ENCODE measurements around the gene KRAS. TPM values are rescaled to one million over a fixed set of nuclear protein-coding genes. Genes with fewer than 3 reads are reported as not detected.

Gene KRAS
- total and polyA plus RNA-seq, 2 donors (not counting 3 experiments of a cell fraction or from before 2014, with no cell fraction given), result 9.1 to 22.8 TPM

GRCh38 chr12:25186038-25186787 is 64.5 kb downstream of the KRAS start:
- Histone ChIP-seq H4K20me1 (replicated peaks; ENCODE audit: control insufficient read depth, extremely low read depth, insufficient read depth, low read length) (no peaks in the 10 kb centered on the region), H3K27me3 (ENCODE audit: control insufficient read depth in 2 of 2, insufficient read depth in 2 of 2, low read length in 2 of 2) (peaks cover 2 to 6% of the 10 kb centered on the region in 2 experiments), H3K4me3 (replicated peaks in 1 of 3; ENCODE audit: insufficient read depth in 1 of 3, low read depth in 1 of 3, low read length in 3 of 3) (no peak overlapping the region), H3K9ac (replicated peaks; ENCODE audit: extremely low read depth, insufficient read depth, low read length) (no peak overlapping the region), H3K79me2 (ENCODE audit: control insufficient read depth, insufficient read depth, low read length) (no peaks in the 10 kb centered on the region), H3K27ac (ENCODE audit: insufficient read depth, low read depth, low read length) (no peak overlapping the region), H3K36me3 (ENCODE audit: control insufficient read depth in 2 of 2, extremely low read depth in 1 of 2, insufficient read depth in 2 of 2, low read length in 2 of 2) (no peaks in the 10 kb centered on the region), H3K4me2 (ENCODE audit: insufficient read depth, low read length) (no peak overlapping the region), H3K9me3 (replicated peaks; ENCODE audit: control insufficient read depth, insufficient read depth, low read length) (no peaks in the 10 kb centered on the region), H3K9me1 (replicated peaks; ENCODE audit: control insufficient read depth, extremely low read depth, insufficient read depth, low read length) (no peaks in the 10 kb centered on the region), H2AFZ (ENCODE audit: low read depth, low read length) (no peak overlapping the region), H3K4me1 (ENCODE audit: control insufficient read depth, extremely low read depth, insufficient read depth, low read length) (no peaks in the 10 kb centered on the region)
- no TSS peak for BruUV-seq (replicated peaks)
- ChIA-PET POLR2A (interaction anchor here (0.7 kb wide), 1 partner anchor 9 kb away, joined by 3 read pairs; the partner anchor contains the start of genes DNAI7 and ETFRF1), CTCF (interaction anchor here (0.5 kb wide), 1 partner anchor 31 kb away, joined by 3 read pairs; no protein-coding TSS in a partner anchor)
- TF ChIP-seq MAX (IDR thresholded peaks at IDR 0.05; ENCODE audit: insufficient read depth, insufficient read length), result no peak
- DNase-seq (ENCODE audit: low read depth, low spot score) (no peak), FAIRE-seq (no peak)
- dilution Hi-C loops (cut with MboI; ENCODE audit: extremely low pct_ligation_motif_present, low sequenced_read_pairs) (no loop called here), intact Hi-C loops (cut with micrococcal nuclease) (no loop called here)

GRCh38 chr12:25184132-25184531 is 66.6 kb downstream of the KRAS start:
- Histone ChIP-seq H3K4me1 (ENCODE audit: control insufficient read depth, extremely low read depth, insufficient read depth, low read length) (no peaks in the 10 kb centered on the region), H3K9me3 (replicated peaks; ENCODE audit: control insufficient read depth, insufficient read depth, low read length) (no peaks in the 10 kb centered on the region), H3K27me3 (ENCODE audit: control insufficient read depth in 2 of 2, insufficient read depth in 2 of 2, low read length in 2 of 2) (peaks cover 2 to 6% of the 10 kb centered on the region in 2 experiments), H3K4me2 (ENCODE audit: insufficient read depth, low read length) (no peak overlapping the region), H3K27ac (ENCODE audit: insufficient read depth, low read depth, low read length) (no peak overlapping the region), H2AFZ (ENCODE audit: low read depth, low read length) (no peak overlapping the region), H3K4me3 (replicated peaks in 1 of 3; ENCODE audit: insufficient read depth in 1 of 3, low read depth in 1 of 3, low read length in 3 of 3) (no peak overlapping the region), H3K9ac (replicated peaks; ENCODE audit: extremely low read depth, insufficient read depth, low read length) (no peak overlapping the region), H4K20me1 (replicated peaks; ENCODE audit: control insufficient read depth, extremely low read depth, insufficient read depth, low read length) (no peaks in the 10 kb centered on the region), H3K9me1 (replicated peaks; ENCODE audit: control insufficient read depth, extremely low read depth, insufficient read depth, low read length) (no peaks in the 10 kb centered on the region), H3K79me2 (ENCODE audit: control insufficient read depth, insufficient read depth, low read length) (no peaks in the 10 kb centered on the region), H3K36me3 (ENCODE audit: control insufficient read depth in 2 of 2, extremely low read depth in 1 of 2, insufficient read depth in 2 of 2, low read length in 2 of 2) (no peaks in the 10 kb centered on the region)
- POLR2A ChIA-PET, result no interaction called here
- DNase-seq (ENCODE audit: low read depth, low spot score) (no peak), FAIRE-seq (no peak)
- dilution Hi-C loops (cut with MboI; ENCODE audit: extremely low pct_ligation_motif_present, low sequenced_read_pairs), result no loop called here
- CTCF ChIA-PET, result interaction anchor here (1.0 to 1.2 kb wide), 2 partner anchors 29 to 204 kb away, joined by 3 read pairs; no protein-coding TSS in a partner anchor
- BruUV-seq (replicated peaks), result no TSS peak
- no peak for TF ChIP-seq FOS (IDR thresholded peaks at IDR 0.05; ENCODE audit: borderline replicate concordance, insufficient read depth, low read length)
- no peak for TF ChIP-seq GATA2 (IDR thresholded peaks at IDR 0.05; ENCODE audit: insufficient read depth, insufficient read length, low read depth, low read length)
- no peak for TF ChIP-seq MAX (IDR thresholded peaks at IDR 0.05; ENCODE audit: insufficient read depth, insufficient read length)
- no peak for TF ChIP-seq MYC (IDR thresholded peaks at IDR 0.05; ENCODE audit: low read depth, low read length)
- no peak for TF ChIP-seq EZH2 (IDR thresholded peaks at IDR 0.05; ENCODE audit: borderline replicate concordance, low read depth, low read length, severe bottlenecking)
- no peak for TF ChIP-seq POLR2A (IDR thresholded peaks at IDR 0.05; ENCODE audit: low read depth, low read length)
- no peak for TF ChIP-seq POLR2AphosphoS5 (IDR thresholded peaks at IDR 0.05; ENCODE audit: insufficient read depth, low read depth, low read length)
- no peak for TF ChIP-seq JUN (IDR thresholded peaks at IDR 0.05; ENCODE audit: borderline replicate concordance, insufficient read depth, insufficient read length, low read depth)
- no peak for TF ChIP-seq CTCF (IDR thresholded peaks at IDR 0.05; ENCODE audit: extremely low read depth in 1 of 2, insufficient read depth in 1 of 2, low read depth in 1 of 2, low read length in 2 of 2)
- intact Hi-C loops (cut with micrococcal nuclease), result no loop called here
